ENCODE results near the gene OR7C1.

GRCh38 chr19:14871619-14872230 is 36.7 kb upstream of the OR7C1 start:
- no peak for TF ChIP-seq FOS (IDR thresholded peaks at IDR 0.05; ENCODE audit: borderline replicate concordance, extremely low read depth, insufficient read length)
- TF ChIP-seq CBX5 (IDR thresholded peaks at IDR 0.05; ENCODE audit: low read depth), result no peak

Data from GM12878 (cell line).